Erythroblast (primary cell): ENCODE data around the gene TUBB6.

Source experiments
- DNase-seq, 2 experiments: peaks; one replicate each; lab custom pipeline; 2025; lab: John Stamatoyannopoulos, UW
- GATA1 ChIP-seq: IDR thresholded peaks from 2 replicates; pipeline ENCODE4 v1.6.1; 2011; ENCODE audit warnings: low read depth, mild to moderate bottlenecking, control low read depth, low read length, moderate library complexity
- POLR2A ChIP-seq: IDR thresholded peaks from 2 replicates; pipeline ENCODE4 v1.6.1; 2011; ENCODE audit warnings: mild to moderate bottlenecking, low read length

Gene TUBB6

GRCh38 chr18:12307701-12308385 is at the start of gene TUBB6:
Gene TUBB6, plus strand, starts transcription at chr18:12308241. Its CDS starts 52 bp downstream, at chr18:12308293.
- TF ChIP-seq GATA1 (no peak), POLR2A (no peak)
- peak; percentile 88 to 91 for DNase-seq

- no peak for TF ChIP-seq GATA1
- no peak for TF ChIP-seq POLR2A
- DNase-seq = no peak
Observed at GRCh38 chr18:12258719-12259705, 49.0 kb upstream of the TUBB6 start.

- TF ChIP-seq GATA1 = no peak
- TF ChIP-seq POLR2A = no peak
- no peak for DNase-seq
Observed at GRCh38 chr18:12262748-12263147, 45.3 kb upstream of the TUBB6 start.

- TF ChIP-seq POLR2A (no peak), GATA1 (no peak)
- DNase-seq = no peak
Observed at GRCh38 chr18:12264864-12265263, 43.2 kb upstream of the TUBB6 start.

- peak; percentile 89 to 95 for DNase-seq
- no peak for TF ChIP-seq GATA1
Observed at GRCh38 chr18:12271376-12272235, 36.4 kb upstream of the TUBB6 start.

- TF ChIP-seq POLR2A (no peak), GATA1 (no peak)
Observed at GRCh38 chr18:12274793-12275192, 33.2 kb upstream of the TUBB6 start.

GRCh38 chr18:12276736-12277554 is 31.1 kb upstream of the TUBB6 start:
- DNase-seq = no peak
- TF ChIP-seq GATA1 = no peak
- TF ChIP-seq POLR2A = no peak

More at GRCh38 chr18:12274793-12275192, 33.2 kb upstream of the TUBB6 start:
- DNase-seq = no peak

GRCh38 chr18:12278215-12278671 is 29.8 kb upstream of the TUBB6 start:
- DNase-seq = peak in 1 of 2 experiments; percentile 27
- no peak for TF ChIP-seq POLR2A
- TF ChIP-seq GATA1 = no peak

GRCh38 chr18:12278741-12279682 is 29.0 kb upstream of the TUBB6 start:
- DNase-seq = no peak
- no peak for TF ChIP-seq POLR2A
- no peak for TF ChIP-seq GATA1

- DNase-seq = no peak
Observed at GRCh38 chr18:12279781-12280531, 28.1 kb upstream of the TUBB6 start.

GRCh38 chr18:12281861-12282260 is 26.2 kb upstream of the TUBB6 start:
- no peak for DNase-seq
- TF ChIP-seq GATA1 (no peak), POLR2A (no peak)

More at GRCh38 chr18:12279781-12280531, 28.1 kb upstream of the TUBB6 start:
- no peak for TF ChIP-seq GATA1
- no peak for TF ChIP-seq POLR2A
